IPS-18c (cell line): Measurements from ENCODE around the gene MED9.

Experiments
- H3K4me3 ChIP-seq: 2 replicates; pipeline ENCODE4 v1.7.0; 2013; ENCODE audit warnings: low read depth, mild to moderate bottlenecking, low read length, moderate library complexity; ENCODE audit not compliant: insufficient read depth
- H3K9me3 ChIP-seq: one replicate; pipeline ENCODE4 v1.6.1; 2013; ENCODE audit warnings: mild to moderate bottlenecking, low read length, moderate library complexity; ENCODE audit not compliant: control insufficient read depth, insufficient read depth

Gene MED9

DNA sequence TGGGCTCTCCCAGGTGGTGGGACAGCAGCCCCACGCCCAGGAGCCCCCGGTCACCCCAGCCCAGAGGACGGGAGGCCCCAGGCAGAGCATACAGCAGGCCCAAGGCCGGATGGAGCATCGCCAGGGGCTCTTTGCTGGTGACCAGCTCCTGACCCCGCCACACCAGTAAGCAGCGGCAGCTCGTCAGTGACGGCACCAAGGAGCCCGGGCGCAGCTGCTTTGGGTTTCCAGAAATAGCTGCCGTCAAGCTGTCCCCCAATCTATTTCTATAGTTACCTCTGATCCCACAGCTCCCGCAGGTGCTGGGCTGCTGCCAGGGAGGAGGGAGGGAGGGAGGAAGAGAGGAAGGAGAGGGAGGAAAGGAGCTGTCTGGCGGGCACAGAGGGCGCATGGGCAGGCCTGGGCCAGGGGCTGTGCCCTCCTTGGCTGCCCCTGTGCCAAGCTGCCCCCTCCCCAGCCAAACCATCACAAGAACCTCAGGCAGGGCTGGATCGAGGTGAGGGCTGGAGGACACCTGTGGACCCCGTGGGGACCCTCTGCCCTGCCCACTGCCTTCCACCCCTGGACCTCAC lies 30.2 kb downstream of the MED9 start:
- Histone ChIP-seq H3K4me3 (no peak overlapping the region), H3K9me3 (no peaks in the 10 kb centered on the region)

DNA sequence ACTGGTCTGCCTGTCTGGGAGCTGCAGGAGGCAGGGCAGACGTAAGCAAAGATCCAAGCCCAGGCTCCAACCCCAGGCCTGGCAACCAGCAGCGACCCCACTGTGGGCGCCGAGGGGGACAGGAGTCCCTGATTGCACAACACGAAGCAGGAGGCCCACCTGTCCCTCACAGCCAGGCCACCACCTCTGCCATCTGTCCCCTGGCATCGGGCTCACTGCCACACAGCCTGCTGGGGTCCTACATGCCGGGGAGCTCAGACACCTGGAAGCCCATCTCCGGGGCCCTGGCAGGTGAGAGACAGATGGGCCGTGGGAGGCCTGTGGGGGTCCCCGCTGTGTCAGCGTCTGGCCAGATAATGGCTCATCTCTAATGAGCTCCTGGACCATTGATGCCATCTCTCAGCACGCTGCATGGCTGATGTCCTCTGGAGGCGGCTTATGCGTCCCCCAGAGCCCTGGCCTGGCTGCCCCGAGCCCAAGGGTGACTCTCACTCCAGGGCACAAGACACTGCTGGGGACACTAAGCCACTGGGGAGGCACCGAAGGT lies 30.7 kb downstream of the MED9 start:
- Histone ChIP-seq H3K4me3 (no peak overlapping the region), H3K9me3 (no peaks in the 10 kb centered on the region)

DNA sequence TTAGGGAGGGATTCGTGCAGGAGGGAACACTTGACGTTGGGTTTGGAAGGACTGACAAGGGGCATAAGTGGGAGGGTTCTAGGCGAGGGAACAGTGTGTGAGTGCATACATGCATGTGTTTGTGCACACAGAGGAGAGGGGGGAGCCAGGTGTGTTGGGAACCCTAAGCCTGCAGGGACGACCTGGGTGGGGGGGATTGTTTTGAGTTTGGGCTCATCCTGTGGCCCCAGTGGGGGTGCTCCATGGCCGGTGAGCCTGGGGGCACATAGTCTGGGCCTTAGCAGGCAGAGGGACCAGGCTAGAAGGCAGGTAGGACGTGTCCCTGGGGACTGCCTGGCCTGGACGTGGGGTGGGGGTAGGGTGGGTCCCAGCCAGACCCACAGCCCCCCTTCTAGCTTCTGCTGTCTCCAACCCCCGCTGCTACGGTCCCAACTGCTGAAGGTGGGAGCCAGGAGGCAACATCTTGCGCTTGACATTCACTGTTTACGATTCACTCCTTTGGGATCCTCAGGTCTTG lies 31.3 kb downstream of the MED9 start:
- Histone ChIP-seq H3K4me3 (no peak overlapping the region), H3K9me3 (no peaks in the 10 kb centered on the region)

DNA sequence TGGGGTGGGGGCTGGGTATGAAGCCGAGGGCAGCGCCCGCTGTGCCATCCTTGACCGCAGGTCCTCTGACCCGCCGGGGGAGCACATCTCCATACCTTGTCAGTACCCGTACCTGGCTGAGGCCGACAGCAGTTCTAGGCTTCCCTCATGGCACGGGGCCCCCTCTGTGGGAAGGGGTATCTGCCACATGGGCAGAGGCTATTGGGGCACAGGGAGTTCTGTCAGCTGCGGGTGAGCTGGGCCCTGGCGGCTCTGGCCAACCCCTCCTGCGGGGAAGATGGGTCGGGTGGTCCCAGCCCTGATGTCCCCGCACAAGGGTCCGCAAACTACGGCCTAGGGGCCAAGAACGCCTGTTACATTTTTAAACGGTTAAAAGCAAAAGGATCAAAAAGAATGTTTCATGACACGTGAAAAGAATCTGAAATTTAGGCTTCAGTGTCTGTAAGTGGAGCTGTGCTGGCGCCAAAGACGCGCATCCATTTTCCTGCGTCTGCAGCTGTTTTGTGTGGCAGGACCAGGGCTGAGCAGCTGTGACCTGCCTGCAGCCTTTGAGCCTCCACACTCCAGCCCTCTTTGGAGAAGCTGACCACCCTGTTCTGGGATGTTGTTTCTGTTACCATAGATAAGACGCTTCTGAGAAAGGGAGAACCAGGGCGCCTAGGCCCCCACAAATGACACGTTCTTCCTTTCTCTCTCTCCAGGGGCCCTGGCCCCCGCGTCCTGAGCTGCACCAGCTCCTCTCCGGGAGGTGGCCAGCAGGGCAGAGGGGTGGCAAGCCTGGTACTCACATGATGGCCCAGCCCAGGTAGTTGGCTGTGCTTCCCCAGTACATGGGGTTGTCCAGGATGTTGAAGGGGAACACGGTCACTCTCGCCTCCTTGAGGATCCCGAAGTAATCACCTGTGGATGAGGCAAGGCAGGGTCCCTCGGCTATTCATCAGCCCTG lies 32.1 kb downstream of the MED9 start:
- H3K9me3 ChIP-seq = no peaks in the 10 kb centered on the region
- H3K4me3 ChIP-seq = no peak overlapping the region

DNA sequence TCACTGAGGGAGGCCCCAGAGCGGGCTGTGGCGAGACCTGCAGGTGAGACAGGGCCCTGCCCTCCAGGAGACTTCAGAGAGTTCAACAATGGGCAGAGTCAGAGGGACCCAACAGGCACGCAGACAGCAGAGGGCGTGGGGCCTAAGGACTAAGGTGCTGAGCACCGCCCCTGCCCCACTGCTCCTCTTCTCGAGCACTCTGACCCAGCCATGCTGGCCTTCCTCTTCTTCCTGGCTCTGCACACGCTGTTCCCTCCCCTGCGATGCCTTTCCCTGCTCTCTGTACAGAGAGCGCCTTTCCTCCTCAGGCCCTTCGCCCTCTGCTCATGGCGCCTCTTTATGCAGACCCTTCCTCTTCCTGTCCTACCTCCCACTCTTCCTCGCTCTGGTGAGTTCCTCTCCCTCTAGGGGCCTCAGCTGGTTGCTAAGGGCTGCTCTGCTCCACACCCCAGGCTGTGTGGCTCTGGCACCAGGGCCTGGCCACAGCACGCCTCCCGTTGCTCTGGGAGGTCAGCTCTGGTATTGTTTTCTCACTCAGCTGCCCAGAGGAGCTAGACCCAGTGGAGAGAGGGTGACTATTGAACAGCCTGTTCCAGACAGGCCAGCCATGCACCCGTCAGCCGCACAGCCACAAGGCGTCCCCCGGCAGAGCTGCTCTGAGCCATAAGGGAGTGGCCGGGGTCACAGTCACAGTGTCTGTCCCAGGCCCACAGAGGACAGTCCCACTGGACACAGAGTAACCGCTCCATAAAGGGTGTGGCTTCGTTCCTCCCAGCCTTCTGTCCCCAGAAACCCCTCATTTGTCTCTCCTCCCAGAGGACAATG lies 33.0 kb downstream of the MED9 start:
- Histone ChIP-seq H3K4me3 (no peak overlapping the region), H3K9me3 (no peaks in the 10 kb centered on the region)

- H3K4me3 ChIP-seq = no peak overlapping the region
- H3K9me3 ChIP-seq = no peaks in the 10 kb centered on the region
Measured at GRCh38 chr17:17510456-17511292, 33.9 kb downstream of the MED9 start.

DNA sequence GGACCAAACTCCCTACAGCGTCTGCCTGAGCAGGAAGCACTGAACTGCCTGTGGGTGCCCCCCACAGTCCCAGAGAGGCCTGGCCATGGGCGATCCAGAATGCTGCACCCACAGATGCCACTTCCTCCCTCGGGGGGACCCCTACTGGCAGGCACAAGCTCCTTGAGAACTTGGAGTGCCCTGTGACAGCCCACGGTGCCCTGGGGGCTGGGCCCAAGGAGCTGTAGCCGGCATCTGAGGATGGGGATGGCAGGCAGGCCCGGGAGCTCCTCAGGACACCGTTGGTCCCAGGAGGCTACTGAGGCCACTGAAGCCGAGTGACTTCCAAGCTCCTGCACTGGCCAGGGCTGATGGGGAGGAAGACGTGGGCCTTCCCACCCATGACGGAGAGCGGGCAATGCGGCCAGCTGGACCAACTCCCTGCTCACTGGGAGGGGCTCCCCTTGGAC lies 34.5 kb downstream of the MED9 start:
- no peak overlapping the region for H3K4me3 ChIP-seq
- H3K9me3 ChIP-seq = no peaks in the 10 kb centered on the region

- no peak overlapping the region for H3K4me3 ChIP-seq
- H3K9me3 ChIP-seq = no peaks in the 10 kb centered on the region
Measured at GRCh38 chr17:17511881-17512858, 35.4 kb downstream of the MED9 start.

DNA sequence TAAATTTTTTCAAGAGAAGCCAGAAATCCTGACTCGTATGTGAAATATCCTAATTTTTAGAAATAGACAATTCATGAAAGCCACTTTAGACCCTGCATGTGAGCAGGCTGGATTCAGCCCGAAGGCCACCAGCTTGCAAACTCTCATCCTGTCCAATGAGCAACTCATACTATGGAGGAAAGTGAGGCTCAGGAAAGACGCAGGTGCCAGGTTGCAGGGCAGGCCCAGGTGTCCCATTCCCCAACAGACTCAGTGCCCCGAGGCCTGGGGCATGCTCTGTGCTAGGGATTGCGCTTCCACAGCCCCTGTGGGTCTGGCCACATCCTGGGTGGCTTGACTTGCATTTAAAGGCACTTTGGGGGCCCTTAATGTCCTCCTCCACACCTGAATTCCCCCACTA lies 36.1 kb downstream of the MED9 start:
- Histone ChIP-seq H3K9me3 (no peaks in the 10 kb centered on the region), H3K4me3 (no peak overlapping the region)

DNA sequence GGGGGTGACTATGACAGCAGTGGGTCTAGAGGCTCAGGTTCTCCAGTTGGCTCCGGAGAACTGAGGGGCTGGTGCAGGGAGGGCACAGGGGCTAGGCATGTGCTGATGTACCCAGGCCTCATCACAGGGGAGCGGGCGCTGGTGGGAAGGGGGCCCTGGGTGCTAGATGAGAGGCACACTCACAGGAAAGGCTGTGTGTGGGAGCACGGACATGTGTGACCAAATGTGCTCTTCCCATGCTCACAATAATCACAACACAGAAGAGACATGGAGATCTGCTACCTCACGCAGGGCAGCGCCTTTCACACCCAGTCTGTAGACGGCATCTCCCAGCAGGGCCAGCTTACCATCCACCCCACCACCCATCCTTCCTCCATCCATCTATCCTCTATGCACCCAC lies 36.8 kb downstream of the MED9 start:
- Histone ChIP-seq H3K9me3 (no peaks in the 10 kb centered on the region), H3K4me3 (no peak overlapping the region)

- no peaks in the 10 kb centered on the region for H3K9me3 ChIP-seq
- no peak overlapping the region for H3K4me3 ChIP-seq
Measured at GRCh38 chr17:17514361-17514992, 37.7 kb downstream of the MED9 start.

- Histone ChIP-seq H3K4me3 (no peak overlapping the region), H3K9me3 (no peaks in the 10 kb centered on the region)
Measured at GRCh38 chr17:17514993-17515933, 38.5 kb downstream of the MED9 start.

- Histone ChIP-seq H3K9me3 (no peaks in the 10 kb centered on the region), H3K4me3 (no peak overlapping the region)
Measured at GRCh38 chr17:17515934-17516930, 39.4 kb downstream of the MED9 start.
